HCT116 (cell line): ENCODE measurements around the gene YIPF1. TPM values are rescaled to one million over a fixed set of nuclear protein-coding genes. Genes with fewer than 3 reads are reported as not detected.

Source experiments
- ATAC-seq: fragments of 200-7000 bp; cut with Tn5 transposase; 2 replicates; pipeline ENCODE4 v1.9.1; 2020; ENCODE audit warnings: mild to moderate bottlenecking, moderate library complexity
- BruUV-seq: library from RNA; stranded (reverse); fragments of 400-500 nt; replicated peaks from 2 replicates; lab custom pipeline; 2021; lab: Mats Ljungman, UMichigan
- CTCF ChIA-PET: fragments of 300-600 bp; sonication (Branson Sonifier 250); formaldehyde crosslinking; loops from one replicate; lab custom pipeline; 2021; ENCODE audit warnings: antibody characterized with exemption; lab: Charles Lee
- POLR2A ChIA-PET: fragments of 300-600, 350-600 bp; sonication (Branson Sonifier 250); formaldehyde crosslinking; loops from one replicate; lab custom pipeline; 2021; ENCODE audit warnings: antibody characterized with exemption; lab: Charles Lee
- RAD21 ChIA-PET, 2 experiments: fragments of 300-600 bp; sonication (Branson Sonifier 250); formaldehyde crosslinking; loops; one replicate each; lab custom pipeline; 2023; ENCODE audit warnings: low total read pairs in 2 of 2; ENCODE audit not compliant: uncharacterized antibody in 2 of 2, unreplicated experiment in 2 of 2, low non-redundant PET in 1 of 2; lab: Charles Lee
- DNase-seq: peaks from one replicate; pipeline ENCODE4 v3.0.0-alpha.2; 2010; ENCODE audit warnings: low read depth, low spot score
- H2AFZ ChIP-seq: fragments of 200-600 bp; shearing (Covaris generic), sonication (generic); 2 replicates; pipeline ENCODE4 v1.6.1; 2017; ENCODE audit warnings: low read depth, mixed run types, mixed read lengths, antibody characterized with exemption, low read length; ENCODE audit not compliant: poor library complexity, severe bottlenecking
- H3K27ac ChIP-seq: 2 replicates; pipeline ENCODE4 v1.5.1; 2012; ENCODE audit warnings: low read depth, low read length
- H3K27me3 ChIP-seq: fragments of 200-600 bp; sonication (generic); 2 replicates; pipeline ENCODE4 v1.6.1; 2016; ENCODE audit warnings: mixed run types, low read length, mixed read lengths; ENCODE audit not compliant: insufficient read depth
- H3K36me3 ChIP-seq, 2 experiments: fragments of 200-500 bp in 1 of 2; fragments of 200-600 bp in 1 of 2; sonication (Bioruptor generic) in 1 of 2; sonication (generic) in 1 of 2; 2 replicates each; pipeline versions ENCODE4 v1.5.1 to v1.6.1; 2014 to 2016; ENCODE audit warnings: low read length in 2 of 2, inconsistent platforms in 1 of 2, mixed read lengths in 1 of 2, mixed run types in 1 of 2; ENCODE audit not compliant: insufficient read depth in 2 of 2, control insufficient read depth in 1 of 2
- H3K4me1 ChIP-seq, 2 experiments: fragments of 200-600 bp in 1 of 2; sonication (generic) in 1 of 2; 2 replicates each; pipeline versions ENCODE4 v1.5.1 to v1.6.1; 2012 to 2017; ENCODE audit warnings: low read length in 2 of 2, inconsistent platforms in 1 of 2, mild to moderate bottlenecking in 1 of 2, mixed read lengths in 1 of 2, mixed run types in 1 of 2, moderate library complexity in 1 of 2; ENCODE audit not compliant: insufficient read depth in 2 of 2, control insufficient read depth in 1 of 2
- H3K4me2 ChIP-seq: fragments of 200-600 bp; sonication (generic); 2 replicates; pipeline ENCODE4 v1.6.1; 2017; ENCODE audit warnings: mixed run types, low read length, mixed read lengths
- H3K4me3 ChIP-seq, 2 experiments: fragments of 200-600 bp in 1 of 2; sonication (generic) in 1 of 2; replicated peaks in 1 of 2; 2 replicates each; pipeline ENCODE4 v1.5.1; 2011 to 2016; ENCODE audit warnings: low read length in 2 of 2, control low read depth in 1 of 2, low read depth in 1 of 2, mild to moderate bottlenecking in 1 of 2, mixed read lengths in 1 of 2, mixed run types in 1 of 2
- H3K79me2 ChIP-seq: fragments of 200-600 bp; sonication (generic); 2 replicates; pipeline ENCODE4 v1.6.1; 2017; ENCODE audit warnings: mild to moderate bottlenecking, mixed run types, low read length, moderate library complexity, mixed read lengths; ENCODE audit not compliant: insufficient read depth
- H3K9ac ChIP-seq: fragments of 200-600 bp; sonication (generic); 2 replicates; pipeline ENCODE4 v1.6.1; 2016; ENCODE audit warnings: low read length, mixed read lengths
- H3K9me2 ChIP-seq: fragments of 200-600 bp; sonication (generic), shearing (Covaris generic); 2 replicates; pipeline ENCODE4 v1.6.1; 2017; ENCODE audit warnings: mixed run types, mild to moderate bottlenecking, moderate library complexity; ENCODE audit not compliant: insufficient read depth
- H3K9me3 ChIP-seq, 2 experiments: fragments of 200-500 bp in 1 of 2; fragments of 200-600 bp in 1 of 2; sonication (Bioruptor generic) in 1 of 2; sonication (generic) in 1 of 2; 2 replicates each; pipeline ENCODE4 v1.6.1; 2014 to 2017; ENCODE audit warnings: low read length in 2 of 2, mixed read lengths in 2 of 2, inconsistent platforms in 1 of 2, low read depth in 1 of 2, mild to moderate bottlenecking in 1 of 2, mixed run types in 1 of 2, moderate library complexity in 1 of 2; ENCODE audit not compliant: control insufficient read depth in 1 of 2, insufficient read depth in 1 of 2
- H4K20me1 ChIP-seq: fragments of 200-600 bp; sonication (generic), shearing (Covaris generic); 2 replicates; pipeline ENCODE4 v1.6.1; 2017; ENCODE audit warnings: mixed run types, mild to moderate bottlenecking, moderate library complexity; ENCODE audit not compliant: insufficient read depth
- ATF3 ChIP-seq: IDR thresholded peaks from 2 replicates; pipeline ENCODE4 v1.6.1; 2012
- EZH2phosphoT487 ChIP-seq: fragments of 200-600 bp; IDR thresholded peaks from 2 replicates; pipeline ENCODE4 v1.6.1; 2018; ENCODE audit warnings: antibody characterized with exemption, borderline replicate concordance
- FOSL1 ChIP-seq: IDR thresholded peaks from 2 replicates; pipeline ENCODE4 v1.6.1; 2012; ENCODE audit warnings: low read depth
- JUND ChIP-seq: IDR thresholded peaks from 2 replicates; pipeline ENCODE4 v1.6.1; 2012
- POLR2A ChIP-seq: IDR thresholded peaks from 2 replicates; pipeline ENCODE4 v1.7.0; 2011; ENCODE audit warnings: borderline replicate concordance; ENCODE audit not compliant: insufficient read depth, insufficient read length; ENCODE audit errors: extremely low read depth
- RAD21 ChIP-seq: IDR thresholded peaks from 2 replicates; pipeline ENCODE4 v1.6.1; 2012; ENCODE audit warnings: low read depth, mild to moderate bottlenecking
- REST ChIP-seq: IDR thresholded peaks from 2 replicates; pipeline ENCODE4 v1.6.1; 2012; ENCODE audit warnings: low read depth
- TCF7L2 ChIP-seq: IDR thresholded peaks from 2 replicates; pipeline ENCODE4 v1.7.0; 2011; ENCODE audit warnings: borderline replicate concordance, inconsistent platforms; ENCODE audit not compliant: insufficient read depth, insufficient read length; ENCODE audit errors: extremely low read depth
- YY1 ChIP-seq: IDR thresholded peaks from 2 replicates; pipeline ENCODE4 v1.6.1; 2011; ENCODE audit warnings: low read length, low read depth, moderate library complexity, mild to moderate bottlenecking; ENCODE audit not compliant: insufficient replicate concordance; ENCODE audit errors: extremely low read depth
- ZBTB33 ChIP-seq: IDR thresholded peaks from 2 replicates; pipeline ENCODE4 v1.6.1; 2011; ENCODE audit warnings: mild to moderate bottlenecking, low read length, moderate library complexity; ENCODE audit not compliant: insufficient replicate concordance; ENCODE audit errors: extremely low read depth
- ZNF274 ChIP-seq: fragments of 200-500 bp; sonication (Bioruptor generic); IDR thresholded peaks from 2 replicates; pipeline ENCODE4 v1.6.1; 2014; ENCODE audit warnings: mild to moderate bottlenecking, low read depth, low read length, inconsistent platforms
- intact Hi-C: fragments of 100-400 bp; cut with micrococcal nuclease; formaldehyde crosslinking; loops from 2 replicates; pipeline ENCODE4 v1.10.0; 2022
- total RNA-seq: library from RNA; stranded (reverse); gene quantifications from one replicate; pipeline ENCODE4 v1.2.1, GENCODE V29; 2021; ENCODE audit not compliant: unreplicated experiment

YIPF1 gene
- total RNA-seq, 1 experiment from 2014 or later = 16.4 TPM

GRCh38 chr1:53919675-53920066 lies 30.1 kb upstream of the YIPF1 start:
- BruUV-seq = no TSS peak
- no peak overlapping the region for H3K27ac ChIP-seq
- no peaks in the 10 kb centered on the region for H4K20me1 ChIP-seq
- RAD21 ChIA-PET = no interaction called here
- peaks cover 0 to 5% of the 10 kb centered on the region in 2 experiments; a peak in 1 of 4 replicates for H3K4me1 ChIP-seq
- H3K9me2 ChIP-seq = no peaks in the 10 kb centered on the region
- no peak overlapping the region; the same call in 1 of the 2 replicates for H3K4me2 ChIP-seq
- DNase-seq = no peak
- POLR2A ChIA-PET = no interaction called here
- ATAC-seq = no peak; the same call in 1 of the 2 replicates
- intact Hi-C loops = no loop called here
- no peak for TF ChIP-seq TCF7L2
- no peak for TF ChIP-seq FOSL1
- TF ChIP-seq ZNF274 = no peak
- TF ChIP-seq EZH2phosphoT487 = no peak
- no peak for TF ChIP-seq REST
- TF ChIP-seq RAD21 = no peak
- no peak for TF ChIP-seq YY1
- no peak for TF ChIP-seq ATF3
- no peak for TF ChIP-seq ZBTB33
- no peak for TF ChIP-seq JUND
- no peak for TF ChIP-seq POLR2A
- no peaks in the 10 kb centered on the region for H3K79me2 ChIP-seq
- no peak overlapping the region for H3K4me3 ChIP-seq
- H3K36me3 ChIP-seq = peaks cover 6 to 16% of the 10 kb centered on the region in 2 experiments
- CTCF ChIA-PET = no interaction called here
- no peaks in the 10 kb centered on the region for H3K27me3 ChIP-seq
- H3K9ac ChIP-seq = no peak overlapping the region
- no peak overlapping the region for H2AFZ ChIP-seq
- no peaks in the 10 kb centered on the region for H3K9me3 ChIP-seq
